Skeletal muscle cell (primary cell): ENCODE data around the gene KDM2B.

Experiments used
- DNase-seq: peaks from one replicate; pipeline ENCODE4 v3.0.0-alpha.2; 2010; ENCODE audit warnings: low read depth
- H3K4me3 ChIP-seq: 2 replicates; pipeline ENCODE4 v1.5.1; 2011; ENCODE audit warnings: low read depth, mild to moderate bottlenecking, control low read depth, low read length, moderate library complexity

KDM2B gene

DNA sequence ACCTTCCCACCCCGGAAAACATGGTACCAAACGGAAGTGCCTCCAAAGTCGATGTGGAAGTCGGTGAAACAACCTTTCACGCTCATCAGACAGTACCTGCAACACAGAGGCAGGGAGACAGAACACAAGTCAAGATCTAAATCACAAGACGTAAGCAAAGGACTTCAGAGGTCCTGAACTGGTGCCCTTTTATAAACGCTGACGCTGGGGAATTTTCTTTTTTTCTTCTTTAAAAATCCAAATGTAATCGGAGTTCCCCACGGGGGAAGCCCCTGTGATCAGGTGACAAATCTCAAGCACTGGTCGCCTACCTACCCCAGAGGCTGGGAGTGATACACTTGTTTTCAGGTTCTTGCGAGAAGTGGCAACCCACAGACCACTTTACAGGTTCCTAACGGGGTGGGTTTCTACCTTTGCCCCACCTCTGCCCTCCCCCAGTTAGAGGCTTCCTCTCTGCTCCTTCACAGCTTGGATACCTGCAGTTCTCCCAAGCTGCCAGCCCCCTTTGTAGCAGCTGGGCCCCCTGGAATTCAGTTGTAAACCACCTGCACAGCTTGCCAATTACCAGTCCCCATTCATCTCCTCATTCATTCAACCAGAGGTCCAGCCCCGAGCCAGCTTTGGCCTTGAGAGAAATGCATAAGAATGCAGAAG is 46.2 kb downstream of the KDM2B start:
- DNase-seq, result no peak
- no peak overlapping the region for H3K4me3 ChIP-seq

DNA sequence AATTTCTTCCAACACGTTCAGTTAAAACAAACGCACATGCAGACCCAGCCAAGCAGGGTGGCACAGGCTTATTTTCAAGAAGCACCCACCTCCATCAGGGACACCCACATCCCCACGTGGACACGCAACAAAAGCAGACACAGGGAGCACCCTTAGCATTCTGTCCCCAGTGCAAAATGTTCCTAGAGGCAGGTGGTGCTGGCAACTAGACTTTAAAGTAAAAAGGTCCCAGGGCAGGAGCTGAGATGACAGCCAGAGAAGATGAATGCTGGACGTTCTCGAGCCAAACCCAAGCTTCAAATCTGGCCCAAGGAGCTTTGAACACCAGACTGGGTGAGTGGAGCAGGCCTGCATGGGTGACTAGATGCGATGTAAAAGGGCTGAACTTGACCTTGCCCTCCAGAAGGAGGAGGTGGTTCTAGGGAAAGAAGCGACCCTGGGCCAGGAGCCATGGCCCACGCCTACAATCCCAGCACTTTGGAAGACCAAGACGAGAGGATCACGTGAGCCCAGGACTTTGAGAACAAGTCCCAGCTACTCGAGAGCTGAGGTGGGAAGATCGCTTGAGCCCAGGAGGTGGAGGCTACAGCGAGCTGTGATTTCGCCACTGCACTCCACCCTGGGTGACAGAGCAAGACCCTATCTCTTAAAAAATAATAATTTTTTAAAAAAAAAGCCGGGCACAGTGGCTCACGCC is 47.3 kb downstream of the KDM2B start:
- no peak for DNase-seq
- no peak overlapping the region for H3K4me3 ChIP-seq

DNA sequence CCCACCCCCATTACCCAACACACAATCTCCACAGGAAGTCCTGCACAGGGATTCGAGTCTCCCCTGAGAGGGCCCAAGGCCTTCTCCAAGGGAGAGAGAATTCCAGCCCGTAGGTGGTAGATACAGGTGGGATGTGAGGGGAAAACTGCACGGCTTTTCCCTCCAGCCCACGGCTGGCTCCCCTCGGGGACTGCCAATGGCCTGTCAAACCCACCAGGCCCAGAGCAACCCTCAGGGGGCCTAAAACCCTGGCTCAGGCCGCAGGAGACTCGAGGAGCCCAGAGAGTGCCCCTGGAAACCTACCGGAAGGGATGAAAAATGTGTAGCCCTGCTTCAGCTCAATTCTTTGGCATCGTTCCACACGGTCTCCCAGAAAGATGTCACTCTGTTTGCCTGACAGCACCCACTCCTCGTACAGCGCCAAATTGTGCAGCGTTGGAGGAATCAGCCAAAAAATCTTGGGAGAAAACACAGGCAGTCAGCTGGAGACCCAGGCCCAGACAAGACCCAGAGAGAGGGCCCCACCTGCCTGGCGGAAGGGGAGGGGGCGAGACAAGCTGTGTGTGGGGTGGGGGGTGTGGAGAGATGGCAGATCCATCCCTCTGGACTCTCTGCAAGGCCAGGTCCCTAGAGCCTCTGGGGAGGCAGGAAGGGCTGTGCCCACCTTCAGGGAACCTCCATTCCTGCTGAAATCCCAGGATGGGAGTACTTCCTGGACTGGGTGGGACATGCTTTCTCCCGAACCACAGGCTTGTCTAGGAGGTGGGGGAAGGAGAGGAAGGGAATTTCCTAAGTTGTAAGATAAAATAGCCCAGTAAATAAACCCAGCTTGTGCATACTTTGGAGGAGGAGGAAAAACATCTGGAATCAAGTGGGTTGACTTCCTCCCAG is 48.1 kb downstream of the KDM2B start:
- DNase-seq, result no peak
- no peak overlapping the region for H3K4me3 ChIP-seq

DNA sequence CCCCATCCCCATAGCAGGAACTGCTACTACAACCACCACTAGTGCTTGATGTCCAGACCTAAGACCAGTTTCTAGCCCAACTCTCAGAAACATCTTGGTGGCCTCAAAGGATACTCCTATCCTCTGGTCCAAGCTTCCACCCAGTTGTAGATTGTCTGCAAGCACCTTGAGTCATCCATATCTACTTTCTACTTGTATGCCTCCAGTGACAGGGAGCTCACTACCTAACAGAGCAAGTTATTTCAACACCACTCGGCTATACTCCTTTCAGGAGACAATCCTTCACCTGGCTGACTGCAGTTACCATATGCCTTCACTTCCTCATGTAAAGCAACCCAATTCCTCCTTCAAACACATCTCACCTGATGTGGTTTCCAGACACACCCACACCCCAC is 49.5 kb downstream of the KDM2B start:
- no peak overlapping the region for H3K4me3 ChIP-seq
- DNase-seq, result no peak

DNA sequence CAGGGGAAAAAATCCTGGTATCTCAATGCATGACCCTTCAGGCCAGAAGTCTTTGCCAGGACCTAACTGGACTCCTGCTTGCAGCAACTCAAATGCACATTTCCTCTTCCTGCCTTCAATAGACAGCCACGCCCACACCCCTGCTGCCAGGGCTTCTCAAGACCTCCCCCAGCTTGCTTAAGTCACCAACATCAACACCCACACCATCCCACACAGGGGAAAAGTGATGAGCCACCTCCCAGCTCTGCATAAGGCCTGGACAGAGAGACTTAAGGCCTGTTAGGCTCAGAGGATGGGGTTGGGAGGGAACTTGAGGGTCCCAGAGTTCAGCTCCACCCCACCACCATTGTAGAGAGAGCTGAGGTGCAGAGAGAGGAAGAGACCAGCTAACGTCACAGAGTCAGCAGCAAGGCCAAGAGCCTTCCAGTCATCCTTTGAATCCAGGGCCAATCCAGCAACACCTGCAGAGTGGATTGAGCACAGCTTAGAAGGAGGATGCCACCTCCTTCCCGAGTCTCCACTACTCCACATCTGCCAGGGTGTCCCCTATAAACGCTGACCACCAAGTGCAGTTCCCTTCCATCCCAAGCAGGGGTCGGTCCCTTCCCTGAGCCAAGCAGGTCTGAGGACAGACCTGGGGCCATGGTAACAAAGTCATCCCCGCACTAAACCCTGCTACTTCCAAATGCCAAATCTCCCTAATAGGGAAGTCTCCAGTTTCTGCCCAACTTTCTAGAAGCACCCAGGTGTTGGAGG is 50.0 kb downstream of the KDM2B start:
- DNase-seq, result peak; percentile 27
- H3K4me3 ChIP-seq, result no peak overlapping the region

DNA sequence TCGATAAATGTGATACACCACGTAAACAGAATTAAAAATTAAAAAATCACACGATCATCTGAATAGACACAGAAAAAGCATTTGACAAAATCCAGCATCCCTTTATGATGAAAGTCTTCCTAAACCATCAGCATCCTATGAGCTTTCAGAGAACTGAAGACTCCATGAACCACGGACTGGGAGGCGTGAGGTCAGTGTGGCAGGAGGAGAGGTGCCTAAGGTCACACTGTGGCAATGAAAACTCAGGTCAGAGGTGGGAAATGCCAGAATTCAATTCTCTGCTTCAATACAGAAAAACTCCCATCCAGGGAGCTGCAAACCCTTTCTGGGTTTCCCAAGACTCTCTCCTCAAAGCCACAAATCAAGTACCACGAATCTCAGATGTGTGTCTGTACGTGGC is 51.6 kb downstream of the KDM2B start:
- no peak overlapping the region for H3K4me3 ChIP-seq
- DNase-seq, result no peak

DNA sequence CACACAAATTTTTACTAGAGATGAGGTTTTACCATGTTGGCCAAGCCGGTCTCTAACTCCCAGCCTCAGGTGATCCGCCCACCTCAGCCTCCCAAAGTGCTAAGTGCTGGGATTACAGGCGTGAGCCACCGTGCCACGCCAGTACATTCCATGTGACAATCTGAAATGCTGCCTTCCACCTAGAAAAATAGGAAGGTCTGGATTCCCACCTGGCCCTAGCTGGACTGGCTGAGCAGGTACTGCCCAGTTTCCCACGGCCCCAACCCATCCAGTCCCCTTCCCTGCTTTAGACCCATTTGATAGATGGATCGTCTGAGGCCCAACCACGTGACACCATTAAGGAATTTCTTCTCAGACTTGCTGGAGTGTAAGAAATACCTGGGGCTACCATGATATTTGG is 55.4 kb downstream of the KDM2B start:
- DNase-seq, result no peak

DNA sequence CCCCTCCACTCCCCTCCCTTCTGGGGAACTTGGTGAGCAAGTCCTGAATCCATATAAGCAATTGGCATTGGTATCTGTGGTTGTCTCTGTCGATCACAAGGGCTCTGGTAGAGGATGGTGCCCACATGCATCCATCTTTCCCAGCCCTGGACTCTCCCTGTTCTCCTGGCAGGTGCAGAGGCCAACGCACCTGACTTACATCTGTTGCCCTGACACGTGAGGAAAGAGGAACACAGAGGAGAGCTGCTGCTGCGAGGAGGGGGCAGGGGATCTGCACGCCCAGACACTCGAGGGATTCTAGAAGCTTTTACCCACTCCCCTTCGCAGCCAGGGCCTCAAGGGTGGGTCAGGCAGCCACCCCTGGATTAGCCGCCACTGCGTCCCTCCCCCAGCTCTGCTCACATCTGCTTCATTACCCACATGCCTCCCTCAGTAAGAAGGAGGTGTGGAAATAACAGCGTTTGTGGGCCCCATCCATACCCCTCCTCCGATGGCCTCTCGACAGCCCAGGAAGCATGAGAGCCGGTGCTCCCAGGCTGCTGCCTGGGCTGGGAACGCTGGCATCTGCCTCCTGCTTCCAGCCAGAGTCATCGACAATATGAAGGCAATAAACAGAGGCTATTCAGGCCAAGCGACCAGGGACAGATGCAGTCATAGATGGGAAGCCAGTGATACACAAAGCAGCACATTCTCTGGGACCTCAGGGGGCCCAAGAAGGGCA is 56.5 kb downstream of the KDM2B start:
- H3K4me3 ChIP-seq, result no peak overlapping the region
- DNase-seq, result no peak

More for the DNA sequence above, 55.4 kb downstream of the KDM2B start:
- no peak overlapping the region for H3K4me3 ChIP-seq

DNA sequence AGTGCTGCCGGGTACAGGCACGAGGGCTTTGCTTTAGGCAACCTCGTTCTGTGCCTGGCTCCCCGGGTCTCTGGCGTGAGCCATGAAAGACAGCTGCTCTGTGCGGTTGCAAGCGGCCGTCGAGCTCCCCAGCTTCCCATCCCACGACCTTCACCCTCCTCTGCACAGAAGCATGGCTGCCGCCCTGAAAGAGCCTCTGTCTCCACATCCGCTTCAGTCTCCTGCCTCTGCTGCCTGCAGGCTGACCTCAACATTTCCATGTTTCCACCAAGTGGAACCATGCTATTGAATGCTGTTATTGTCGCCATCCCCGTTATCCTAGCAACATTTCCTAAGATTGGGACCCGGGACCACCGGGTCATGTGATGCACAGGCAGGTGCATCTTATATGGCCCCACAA is 57.1 kb downstream of the KDM2B start:
- DNase-seq, result no peak
- no peak overlapping the region for H3K4me3 ChIP-seq

DNA sequence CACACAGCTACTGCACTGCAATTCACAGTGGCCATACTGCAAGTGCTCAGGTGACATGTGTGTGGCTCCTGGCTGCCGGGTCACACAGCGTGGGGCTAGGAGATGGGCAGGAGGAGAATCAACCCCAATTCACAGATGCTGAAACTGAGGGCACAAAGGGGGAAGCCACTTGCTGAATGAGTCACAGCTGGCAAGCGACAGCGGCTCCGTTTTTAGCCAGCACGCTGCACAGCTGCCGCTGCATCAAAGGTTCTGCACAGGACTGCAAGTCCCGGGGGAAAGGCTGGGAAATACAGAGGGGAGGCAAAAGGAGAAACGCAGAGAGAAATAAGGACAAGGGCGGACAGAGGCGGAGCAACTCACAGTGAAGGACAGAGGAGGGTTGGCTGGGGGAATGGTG is 57.9 kb downstream of the KDM2B start:
- no peak overlapping the region for H3K4me3 ChIP-seq
- no peak for DNase-seq

DNA sequence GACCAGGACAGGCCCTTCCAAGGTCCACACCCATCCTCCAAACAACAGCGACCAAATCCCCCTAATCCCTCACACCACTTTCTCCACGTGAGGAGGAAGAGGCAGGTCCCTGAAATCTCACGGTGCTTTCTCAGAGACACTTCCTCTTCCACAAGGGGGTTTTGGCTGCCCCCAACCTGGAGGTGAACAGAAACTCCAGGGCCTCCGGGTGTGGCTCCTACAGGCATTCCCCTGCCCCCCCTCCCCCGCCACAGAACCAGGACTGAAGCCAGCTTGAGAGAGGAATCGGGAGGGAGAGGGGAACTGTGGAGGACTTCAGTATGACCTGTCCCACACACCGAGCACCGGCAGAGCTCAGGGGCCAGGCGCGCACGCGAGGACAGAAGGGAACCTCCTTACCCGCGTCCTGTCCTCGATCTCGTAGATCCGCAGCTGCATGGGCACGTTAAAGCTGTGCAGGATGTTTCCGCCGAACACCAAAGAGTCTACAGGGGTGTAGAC is 60.2 kb downstream of the KDM2B start:
- DNase-seq, result no peak
- no peak overlapping the region for H3K4me3 ChIP-seq

DNA sequence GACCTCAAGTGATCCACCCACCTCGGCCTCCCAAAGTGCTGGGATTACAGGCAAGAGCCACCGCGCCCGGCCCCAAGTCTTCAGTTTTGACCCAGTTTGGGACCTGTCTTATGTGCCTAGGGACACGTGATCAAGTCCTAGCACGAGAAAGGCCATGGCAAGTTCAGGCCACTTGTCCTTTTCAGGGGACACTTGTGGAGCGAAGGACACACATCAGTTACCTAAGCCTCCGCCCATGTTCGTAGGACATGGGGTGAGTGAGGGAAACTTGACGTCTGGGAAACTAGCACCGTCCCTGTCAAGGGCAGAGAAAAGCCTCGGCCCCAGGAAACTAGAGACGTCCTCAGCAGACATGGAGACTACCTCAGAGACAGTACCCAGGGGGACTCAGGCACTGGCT is 60.7 kb downstream of the KDM2B start:
- H3K4me3 ChIP-seq, result no peak overlapping the region
- DNase-seq, result no peak

DNA sequence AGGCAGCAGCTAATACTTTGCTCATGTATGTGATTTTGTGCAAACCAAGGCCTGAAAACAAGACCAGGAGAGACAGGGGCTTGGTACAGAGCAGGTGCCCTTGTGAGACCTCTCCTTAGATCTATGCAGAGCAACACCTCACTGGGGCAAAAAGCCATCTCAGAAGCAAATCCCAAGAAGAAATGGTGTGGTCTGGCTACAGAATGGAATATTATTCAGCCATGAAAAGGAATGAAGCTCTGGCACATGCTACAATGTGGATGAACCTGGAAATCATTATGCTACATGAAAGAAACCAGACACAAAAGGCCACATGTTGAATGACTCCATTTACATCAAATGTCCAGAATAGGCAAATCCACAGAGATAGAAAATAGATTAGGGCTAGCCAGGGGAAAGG is 61.6 kb downstream of the KDM2B start:
- DNase-seq, result no peak
- no peak overlapping the region for H3K4me3 ChIP-seq

DNA sequence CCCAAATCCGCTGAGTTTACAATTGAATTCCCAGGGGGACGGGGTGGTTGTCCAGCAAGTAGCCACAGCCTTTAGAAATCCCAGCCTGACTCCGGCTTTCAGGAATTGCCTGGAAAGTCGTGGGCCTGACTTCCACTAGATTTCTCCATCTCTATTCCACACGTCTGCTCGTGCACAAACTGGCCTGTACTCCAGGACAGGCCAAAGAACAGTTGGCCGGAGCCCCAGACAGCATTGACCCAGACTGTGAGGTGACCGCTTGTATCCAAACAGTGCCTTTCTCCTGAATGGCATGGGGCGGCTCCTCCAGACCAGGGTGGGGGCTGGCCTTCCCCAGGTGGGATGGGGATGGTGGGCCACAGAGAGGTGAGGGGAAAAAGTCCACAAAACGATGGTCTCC is 62.2 kb downstream of the KDM2B start:
- no peak for DNase-seq
- H3K4me3 ChIP-seq, result no peak overlapping the region

DNA sequence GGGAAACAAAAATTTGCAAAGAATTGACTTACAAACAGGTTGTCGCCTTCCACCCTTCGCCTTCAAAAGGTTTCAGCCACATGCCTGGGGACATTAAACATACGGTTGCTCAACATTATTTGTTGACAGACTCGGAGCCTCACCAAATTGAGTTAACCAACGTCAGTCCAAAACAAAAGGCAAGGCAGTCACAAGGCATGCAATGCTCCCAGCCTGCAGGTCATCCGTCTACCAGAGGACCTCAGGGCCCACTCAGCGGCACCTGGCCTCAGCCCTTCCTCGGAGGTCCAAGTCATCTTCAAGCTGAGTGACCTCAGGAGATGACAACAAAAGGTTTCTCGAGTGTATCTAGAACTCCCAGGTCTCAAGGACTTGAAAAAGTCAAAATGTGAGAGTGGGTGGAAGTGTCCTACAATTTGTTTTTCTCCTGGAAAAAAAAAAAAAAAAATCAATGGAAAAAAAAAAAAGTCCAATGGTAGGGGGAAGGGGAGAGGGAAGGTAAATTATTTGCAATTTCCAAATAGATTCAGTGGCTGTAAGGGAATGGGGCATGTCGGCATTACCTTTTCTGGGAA is 64.3 kb downstream of the KDM2B start:
- H3K4me3 ChIP-seq, result no peak overlapping the region
- no peak for DNase-seq

DNA sequence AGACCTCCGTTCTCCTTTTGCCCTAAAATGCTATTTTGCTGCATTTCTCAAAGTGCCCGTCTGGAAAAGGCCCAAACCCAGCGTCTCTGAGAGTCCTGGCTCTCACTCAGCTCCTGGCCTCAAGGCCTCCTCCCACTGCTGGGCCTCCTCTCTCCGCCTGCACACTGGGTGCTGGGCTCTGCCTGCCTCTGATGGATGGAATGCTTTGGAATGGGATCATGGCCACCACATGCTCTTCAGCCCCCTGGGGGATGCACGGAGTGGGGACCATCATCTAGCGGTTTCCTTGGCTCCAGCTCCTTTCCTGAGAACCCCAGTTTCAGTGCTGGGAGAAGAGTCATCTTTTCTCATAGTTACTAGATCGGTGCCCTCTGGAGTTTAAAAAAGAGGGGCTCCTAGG is 65.2 kb downstream of the KDM2B start:
- H3K4me3 ChIP-seq, result no peak overlapping the region
- DNase-seq, result no peak

DNA sequence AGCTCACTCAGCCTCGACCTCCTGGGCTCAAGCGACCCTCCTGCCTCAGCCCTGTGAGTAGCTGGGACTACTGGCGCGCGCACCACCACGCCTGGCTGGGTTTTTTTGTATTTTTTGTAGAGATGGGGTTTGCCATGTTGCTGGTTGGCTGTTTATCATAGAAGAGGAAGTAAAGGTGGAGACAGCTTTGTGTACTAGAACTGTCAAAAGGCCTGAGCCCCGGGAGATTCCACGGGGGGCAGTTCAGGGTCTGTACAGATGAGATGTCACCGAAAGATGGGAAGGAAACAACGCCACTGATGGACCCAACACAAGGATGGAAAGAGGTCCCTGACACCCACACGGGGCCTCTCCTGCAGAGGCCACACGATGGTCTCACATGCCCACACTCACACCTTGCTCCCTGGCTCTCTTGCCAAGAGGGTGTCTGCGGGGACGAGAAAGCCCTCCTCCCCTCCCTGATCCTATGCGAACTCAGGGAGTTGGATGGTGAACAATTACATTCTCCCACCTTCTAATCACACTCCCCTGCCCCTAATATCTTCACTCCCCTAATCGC is 66.6 kb downstream of the KDM2B start:
- DNase-seq, result no peak
- no peak overlapping the region for H3K4me3 ChIP-seq

DNA sequence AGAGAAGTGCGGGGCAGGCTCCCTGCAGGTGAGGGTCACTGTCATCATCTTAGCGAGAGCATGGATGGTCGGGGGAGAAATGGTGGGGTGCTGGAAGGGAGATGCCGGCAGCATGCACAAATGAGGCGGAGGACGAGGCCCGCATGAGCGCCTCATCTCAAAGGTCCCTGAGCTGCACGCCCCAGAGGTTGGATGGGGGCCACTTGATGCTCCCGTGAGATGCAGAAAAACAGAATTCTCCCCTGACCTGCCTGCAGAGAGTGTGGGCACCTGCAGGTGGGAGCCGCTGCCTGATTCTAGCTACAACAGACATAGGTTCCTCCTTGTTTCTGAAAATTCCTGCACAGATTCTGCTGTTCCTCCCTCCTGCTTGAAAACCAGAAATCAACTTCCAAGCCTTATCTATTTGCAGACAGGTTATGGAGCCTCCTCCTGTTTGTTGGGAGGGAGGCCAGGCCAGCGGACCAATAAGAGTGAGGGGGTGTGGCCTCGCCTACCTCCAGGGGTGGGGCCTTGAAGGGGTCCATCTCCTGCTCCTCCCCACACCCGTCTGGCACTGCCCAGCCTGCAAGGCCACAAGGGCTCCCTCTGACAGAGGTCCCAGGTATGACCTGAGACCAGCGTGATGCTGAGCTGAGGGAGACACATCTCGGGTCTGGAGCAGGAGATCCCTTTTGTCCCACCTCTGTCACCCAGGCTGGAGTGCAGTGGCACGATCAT is 67.2 kb downstream of the KDM2B start:
- no peak overlapping the region for H3K4me3 ChIP-seq
- no peak for DNase-seq
